PFSK-1 (cell line): Measurements from ENCODE around the gene PON2.

Experiments used
- POLR2AphosphoS5 ChIP-seq: IDR thresholded peaks from 2 replicates; pipeline ENCODE4 v1.6.1; 2012; ENCODE audit warnings: low read depth, mild to moderate bottlenecking, control low read depth, low read length, moderate library complexity
- TAF1 ChIP-seq: IDR thresholded peaks from 2 replicates; pipeline ENCODE4 v1.6.1; 2012; ENCODE audit warnings: low read length, control low read depth, borderline replicate concordance; ENCODE audit not compliant: insufficient read depth

DNA sequence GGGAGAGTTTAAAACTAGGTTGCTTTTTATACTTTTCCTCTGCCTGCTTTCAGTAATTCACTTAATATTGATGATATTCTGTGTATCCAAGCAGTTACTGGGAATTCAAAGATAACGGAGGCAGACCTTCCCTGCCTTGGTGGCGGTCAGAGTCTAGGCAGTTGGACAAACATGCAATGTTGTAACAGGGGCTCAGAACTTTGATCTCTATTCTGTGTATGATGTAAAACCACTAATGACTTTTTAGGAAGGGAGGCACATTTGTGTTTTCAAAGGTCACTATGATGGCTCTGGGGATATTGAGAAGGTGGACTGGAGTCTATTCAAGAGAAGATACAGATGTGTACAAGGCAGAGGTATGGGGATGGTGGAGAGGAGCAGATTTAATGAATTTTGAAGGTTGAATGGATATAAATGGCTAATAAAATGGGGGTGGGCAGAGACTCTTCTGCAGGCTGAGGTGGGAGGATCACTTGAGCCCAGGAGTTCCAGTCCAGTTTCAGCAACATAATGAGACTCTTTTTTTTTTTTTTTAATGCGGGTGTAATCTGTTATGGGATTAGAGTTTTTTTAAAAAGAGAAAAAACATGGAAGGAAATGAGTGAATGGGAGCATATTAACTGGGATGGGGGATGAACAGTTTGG is 5.7 kb upstream of the PON2 start:
- TF ChIP-seq TAF1 (no peak), POLR2AphosphoS5 (no peak)
